ENCODE results near the gene IGFBP7.
A peak's percentile ranks its signal among the peaks of the same experiment; 100 is the strongest.

The IGFBP7 gene

GRCh38 chr4:57117491-57117890, 7.3 kb upstream of the IGFBP7 start:
- no peak for TF ChIP-seq CTCF (IDR thresholded peaks at IDR 0.05; ENCODE audit: extremely low read depth, missing control alignments)
- DNase-seq (ENCODE audit: low spot score), result no peak

GRCh38 chr4:57116245-57116644, 6.1 kb upstream of the IGFBP7 start:
- TF ChIP-seq CTCF (IDR thresholded peaks at IDR 0.05; ENCODE audit: extremely low read depth, missing control alignments), result no peak
- DNase-seq (ENCODE audit: low spot score), result no peak

- DNase-seq (ENCODE audit: low spot score), result no peak
- TF ChIP-seq CTCF (IDR thresholded peaks at IDR 0.05; ENCODE audit: extremely low read depth, missing control alignments), result no peak
These were observed 4.8 kb upstream of the IGFBP7 start for GRCh38 chr4:57114973-57115372.

GRCh38 chr4:57113870-57114269, 3.7 kb upstream of the IGFBP7 start:
- DNase-seq (ENCODE audit: low spot score), result no peak
- no peak for TF ChIP-seq CTCF (IDR thresholded peaks at IDR 0.05; ENCODE audit: extremely low read depth, missing control alignments)

- TF ChIP-seq CTCF (IDR thresholded peaks at IDR 0.05; ENCODE audit: extremely low read depth, missing control alignments), result no peak
These were observed 691 bp upstream of the IGFBP7 start for GRCh38 chr4:57110640-57111511.

GRCh38 chr4:57109411-57109846, 756 bp downstream of the IGFBP7 start:
- no peak for TF ChIP-seq CTCF (IDR thresholded peaks at IDR 0.05; ENCODE audit: extremely low read depth, missing control alignments)
- peak; percentile 23 for DNase-seq (ENCODE audit: low spot score)

More at GRCh38 chr4:57110640-57111511, 691 bp upstream of the IGFBP7 start:
- DNase-seq (ENCODE audit: low spot score), result peak; percentile 67

- DNase-seq (ENCODE audit: low spot score), result no peak
- TF ChIP-seq CTCF (IDR thresholded peaks at IDR 0.05; ENCODE audit: extremely low read depth, missing control alignments), result no peak
These were observed 4.0 kb downstream of the IGFBP7 start for GRCh38 chr4:57106181-57106580.
